Frontal cortex (tissue), 4 donors: ENCODE results near the gene ADAM33. TPM values are rescaled to one million over a fixed set of nuclear protein-coding genes. Genes with fewer than 3 reads are reported as not detected.

Experiments used
- DNase-seq, 2 donors: peaks; one replicate each; pipeline ENCODE4 v3.0.0; 2012; ENCODE audit warnings: low spot score in 2 of 2
- FAIRE-seq: peaks from 2 replicates; lab custom pipeline; 2012; peaks lifted over from hg19 to GRCh38; lab: Jason Lieb, UNC
- total RNA-seq: library from RNA; depleted of rRNA; stranded (reverse); fragments of >200 nt; gene quantifications from one replicate; pipeline ENCODE4 v1.2.3, GENCODE V29; 2014
- donor health status: control.
- donor health status: control.
- donor health status: control.

ADAM33 gene
- total RNA-seq, 1 donor from 2014 or later: 2.4 TPM

- DNase-seq (no peak), FAIRE-seq (no peak)
Measured at GRCh38 chr20:3691897-3692296, 10.1 kb upstream of the ADAM33 start.

GRCh38 chr20:3691306-3691705, 9.5 kb upstream of the ADAM33 start:
- FAIRE-seq: no peak
- no peak for DNase-seq

GRCh38 chr20:3690413-3690812, 8.6 kb upstream of the ADAM33 start:
- DNase-seq: no peak
- no peak for FAIRE-seq

- no peak for FAIRE-seq
Measured at GRCh38 chr20:3689978-3690377, 8.2 kb upstream of the ADAM33 start.

GRCh38 chr20:3687655-3688054, 5.8 kb upstream of the ADAM33 start:
- DNase-seq (peak; percentile 56 to 71), FAIRE-seq (no peak)

More at GRCh38 chr20:3689978-3690377, 8.2 kb upstream of the ADAM33 start:
- no peak for DNase-seq

- DNase-seq: peak; percentile 64 to 73
- FAIRE-seq: no peak
Measured at GRCh38 chr20:3686867-3687321, 5.1 kb upstream of the ADAM33 start.

- FAIRE-seq (no peak), DNase-seq (no peak)
Measured at GRCh38 chr20:3686421-3686820, 4.6 kb upstream of the ADAM33 start.

- DNase-seq: no peak
- no peak for FAIRE-seq
Measured at GRCh38 chr20:3685341-3685740, 3.5 kb upstream of the ADAM33 start.

- DNase-seq: no peak
- no peak for FAIRE-seq
Measured at GRCh38 chr20:3681352-3681930, 369 bp downstream of the ADAM33 start.

- no peak for DNase-seq
- FAIRE-seq: no peak
Measured at GRCh38 chr20:3680701-3681351, 984 bp downstream of the ADAM33 start.

- DNase-seq: no peak
- FAIRE-seq: no peak
Measured at GRCh38 chr20:3679749-3680700, 1.8 kb downstream of the ADAM33 start.

GRCh38 chr20:3678856-3679720, 2.7 kb downstream of the ADAM33 start:
- DNase-seq (no peak), FAIRE-seq (no peak)

- FAIRE-seq (no peak), DNase-seq (no peak)
Measured at GRCh38 chr20:3678198-3678597, 3.6 kb downstream of the ADAM33 start.

- DNase-seq (no peak), FAIRE-seq (no peak)
Measured at GRCh38 chr20:3677733-3678132, 4.1 kb downstream of the ADAM33 start.

- FAIRE-seq (no peak), DNase-seq (no peak)
Measured at GRCh38 chr20:3674995-3675900, 6.6 kb downstream of the ADAM33 start.

GRCh38 chr20:3674447-3674846, 7.4 kb downstream of the ADAM33 start:
- FAIRE-seq: no peak

GRCh38 chr20:3673221-3674070, 8.4 kb downstream of the ADAM33 start:
- FAIRE-seq (no peak), DNase-seq (no peak)

More at GRCh38 chr20:3674447-3674846, 7.4 kb downstream of the ADAM33 start:
- DNase-seq: no peak
